GM23338 (cell line): ENCODE results near the gene TMEM222. TPM values are rescaled to one million over a fixed set of nuclear protein-coding genes. Genes with fewer than 3 reads are reported as not detected.

Source experiments
- ATAC-seq: fragments of 200-7000 bp; cut with Tn5 transposase; 3 replicates; pipeline ENCODE4 v1.9.1; 2020
- DNase-seq: peaks from one replicate; pipeline ENCODE4 v3.0.0-alpha.2; 2015; ENCODE audit warnings: low spot score
- H2AFZ ChIP-seq: fragments of 200-600 bp; sonication (generic); 2 replicates; pipeline ENCODE4 v1.8.0; 2016; ENCODE audit warnings: antibody characterized with exemption, mild to moderate bottlenecking, moderate library complexity
- H3F3A ChIP-seq: fragments of 200-600 bp; sonication (generic); replicated peaks from 2 replicates; pipeline ENCODE4 v1.8.0; 2017; ENCODE audit warnings: antibody characterized with exemption, mixed run types, low read depth
- H3K27ac ChIP-seq: fragments of 200-600 bp; sonication (generic); 2 replicates; pipeline ENCODE4 v1.6.1; 2016; ENCODE audit warnings: low read depth
- H3K27me3 ChIP-seq: fragments of 200-600 bp; sonication (generic); 2 replicates; pipeline ENCODE4 v1.8.0; 2016; ENCODE audit warnings: mild to moderate bottlenecking, mixed run types, moderate library complexity; ENCODE audit not compliant: insufficient read depth
- H3K36me3 ChIP-seq: fragments of 200-600 bp; sonication (generic); 2 replicates; pipeline ENCODE4 v1.8.0; 2016; ENCODE audit warnings: mild to moderate bottlenecking; ENCODE audit not compliant: insufficient read depth
- H3K4me1 ChIP-seq: fragments of 200-600 bp; sonication (generic); 2 replicates; pipeline ENCODE4 v1.8.0; 2016; ENCODE audit warnings: mild to moderate bottlenecking, moderate library complexity; ENCODE audit not compliant: insufficient read depth
- H3K4me2 ChIP-seq: fragments of 200-600 bp; sonication (generic); 2 replicates; pipeline ENCODE4 v1.7.1; 2017; ENCODE audit warnings: mixed run types
- H3K4me3 ChIP-seq: fragments of 200-600 bp; sonication (generic); 2 replicates; pipeline ENCODE4 v1.6.1; 2016; ENCODE audit warnings: mixed run types
- H3K79me2 ChIP-seq: fragments of 200-600 bp; sonication (generic); replicated peaks from 2 replicates; pipeline ENCODE4 v1.8.0; 2017; ENCODE audit warnings: mild to moderate bottlenecking; ENCODE audit not compliant: insufficient read depth
- H3K9me2 ChIP-seq: fragments of 200-600 bp; sonication (generic); 2 replicates; pipeline ENCODE4 v1.8.0; 2017; ENCODE audit not compliant: insufficient read depth
- H4K20me1 ChIP-seq: fragments of 200-600 bp; sonication (generic); replicated peaks from 2 replicates; pipeline ENCODE4 v1.8.0; 2017; ENCODE audit warnings: mild to moderate bottlenecking; ENCODE audit not compliant: insufficient read depth
- H3K27ac Mint-ChIP-seq: 2 replicates; pipeline ENCODE4 v1.8.0; 2020; ENCODE audit warnings: inconsistent platforms, mild to moderate bottlenecking, moderate library complexity, mixed read lengths
- H3K27me3 Mint-ChIP-seq: 3 replicates; pipeline ENCODE4 v1.8.0; 2022; ENCODE audit warnings: low read depth, mild to moderate bottlenecking, moderate library complexity, mixed read lengths, inconsistent platforms; ENCODE audit not compliant: insufficient read depth, poor library complexity
- H3K36me3 Mint-ChIP-seq: 3 replicates; pipeline ENCODE4 v1.8.0; 2021; ENCODE audit warnings: low read depth, mild to moderate bottlenecking, inconsistent platforms, moderate library complexity, mixed read lengths
- H3K4me1 Mint-ChIP-seq: 3 replicates; pipeline ENCODE4 v1.8.0; 2020; ENCODE audit warnings: mild to moderate bottlenecking, inconsistent platforms, mixed read lengths
- H3K4me3 Mint-ChIP-seq: 3 replicates; pipeline ENCODE4 v1.8.0; 2021; ENCODE audit warnings: moderate library complexity, mild to moderate bottlenecking, inconsistent platforms, mixed read lengths
- H3K9me3 Mint-ChIP-seq: 3 replicates; pipeline ENCODE4 v1.8.0; 2020; ENCODE audit warnings: moderate library complexity, mild to moderate bottlenecking, inconsistent platforms, mixed read lengths
- CTCF ChIP-seq, 2 experiments: fragments of 200-600 bp in 1 of 2; sonication (generic) in 1 of 2; conservative IDR thresholded peaks; 2 replicates each; pipeline versions ENCODE4 v1.5.1 to v1.6.1; 2016 to 2017; ENCODE audit warnings: antibody characterized with exemption in 2 of 2, low read depth in 2 of 2, mild to moderate bottlenecking in 2 of 2, moderate library complexity in 1 of 2
- EZH2 ChIP-seq: fragments of 200-600 bp; sonication (generic); IDR thresholded peaks from one replicate; pipeline ENCODE4 v1.8.0; 2017; ENCODE audit warnings: antibody characterized with exemption, mild to moderate bottlenecking, low read depth; ENCODE audit not compliant: unreplicated experiment
- JUNB ChIP-seq: IDR thresholded peaks from one replicate; pipeline ENCODE4 v1.6.1; 2016; ENCODE audit warnings: antibody characterized with exemption; ENCODE audit not compliant: unreplicated experiment
- NANOG ChIP-seq: IDR thresholded peaks from 2 replicates; pipeline ENCODE4 v1.6.1; 2016; ENCODE audit warnings: antibody characterized with exemption, borderline replicate concordance
- STAT1 ChIP-seq: IDR thresholded peaks from one replicate; pipeline ENCODE4 v1.6.1; 2016; ENCODE audit warnings: antibody characterized with exemption; ENCODE audit not compliant: unreplicated experiment
- ZNF114 ChIP-seq: fragments of 250-450 bp; sonication (Bioruptor Pico); IDR thresholded peaks from 2 replicates; pipeline ENCODE4 v1.5.0; 2020; ENCODE audit warnings: mild to moderate bottlenecking, moderate library complexity
- polyA plus RNA-seq: library from polyadenylated mRNA; unstranded; fragments of >200 nt; fragmentation: Nextera tagmentation; extraction: Ambion mirVana; gene quantifications from 2 replicates; pipeline ENCODE4 v1.2.1, GENCODE V29; 2016
- total RNA-seq: library from RNA; depleted of rRNA; stranded (reverse); fragments of >200 nt; shearing (Covaris generic); gene quantifications from 2 replicates; pipeline ENCODE4 v1.2.3, GENCODE V29; 2014

TMEM222 gene
- total and polyA plus RNA-seq, 2 experiments from 2014 or later: 17.8 to 22.6 TPM

- Histone ChIP-seq H3K36me3 (no peaks in the 10 kb centered on the region), H3K4me2 (peak overlapping the region; percentile 64; the same call in 1 of the 2 replicates), H3K4me3 (no peak overlapping the region), H3K27me3 (no peaks in the 10 kb centered on the region), H3K9me2 (no peaks in the 10 kb centered on the region), H3K27ac (no peak overlapping the region), H3K4me1 (peaks cover 20% of the 10 kb centered on the region; the same call in 1 of the 2 replicates), H2AFZ (no peak overlapping the region), H3K79me2 (peaks cover 7% of the 10 kb centered on the region), H4K20me1 (no peaks in the 10 kb centered on the region; the same call in 1 of the 2 replicates), H3F3A (0 out of 2 replicates have a peak, but pooled peaks cover 5% of the 10 kb centered on the region)
- no peaks in the 10 kb centered on the region; the same call in 2 of the 3 replicates for H3K9me3 Mint-ChIP-seq
- DNase-seq (no peak), ATAC-seq (no peak)
- peak overlapping the region; percentile 37; the same call in 1 of the 3 replicates for H3K4me3 Mint-ChIP-seq
- peaks cover 37% of the 10 kb centered on the region for H3K4me1 Mint-ChIP-seq
- peaks cover 9% of the 10 kb centered on the region for H3K36me3 Mint-ChIP-seq
- H3K27me3 Mint-ChIP-seq: peaks cover 14% of the 10 kb centered on the region
- TF ChIP-seq EZH2 (no peak), JUNB (no peak), NANOG (no peak)
- peak overlapping the region; percentile 46; the same call in 1 of the 2 replicates for H3K27ac Mint-ChIP-seq
These were observed 21.7 kb downstream of the TMEM222 start for GRCh38 chr1:27343639-27344025.

GRCh38 chr1:27345272-27345671 is 23.3 kb downstream of the TMEM222 start:
- no peak for ATAC-seq
- H3K27me3 Mint-ChIP-seq: peaks cover 21% of the 10 kb centered on the region
- no peak overlapping the region for H3K27ac ChIP-seq

GRCh38 chr1:27346357-27346756 is 24.4 kb downstream of the TMEM222 start:
- H3K4me1 Mint-ChIP-seq: peaks cover 27% of the 10 kb centered on the region
- peaks cover 12% of the 10 kb centered on the region; the same call in 1 of the 2 replicates for H3F3A ChIP-seq
- DNase-seq (no peak), ATAC-seq (no peak)
- H2AFZ ChIP-seq: no peak overlapping the region
- H3K27ac ChIP-seq: no peak overlapping the region
- no peak overlapping the region for H3K4me3 Mint-ChIP-seq
- H3K4me2 ChIP-seq: no peak overlapping the region
- peaks cover 8% of the 10 kb centered on the region; the same call in 1 of the 2 replicates for H3K27me3 ChIP-seq
- H3K4me1 ChIP-seq: peaks cover 18% of the 10 kb centered on the region; the same call in 1 of the 2 replicates
- no peaks in the 10 kb centered on the region for H3K9me2 ChIP-seq
- no peak overlapping the region for H3K27ac Mint-ChIP-seq
- H3K79me2 ChIP-seq: peaks cover 7% of the 10 kb centered on the region
- no peaks in the 10 kb centered on the region; the same call in 1 of the 2 replicates for H4K20me1 ChIP-seq
- no peak overlapping the region for H3K4me3 ChIP-seq
- no peak for TF ChIP-seq EZH2
- TF ChIP-seq STAT1: no peak
- TF ChIP-seq JUNB: no peak
- H3K36me3 ChIP-seq: no peaks in the 10 kb centered on the region
- H3K27me3 Mint-ChIP-seq: peaks cover 27% of the 10 kb centered on the region
- peaks cover 9% of the 10 kb centered on the region for H3K36me3 Mint-ChIP-seq
- no peaks in the 10 kb centered on the region; the same call in 1 of the 3 replicates for H3K9me3 Mint-ChIP-seq

More at GRCh38 chr1:27345272-27345671, 23.3 kb downstream of the TMEM222 start:
- H3K4me1 Mint-ChIP-seq: peaks cover 32% of the 10 kb centered on the region
- DNase-seq: no peak
- peaks cover 9% of the 10 kb centered on the region for H3K36me3 Mint-ChIP-seq
- no peak overlapping the region for H2AFZ ChIP-seq
- TF ChIP-seq ZNF114 (CRISPR knock-in tag) (no peak), CTCF (conservative IDR thresholded peaks at IDR 0.05; ENCODE audit: low read depth in 2 of 2) (no peak)
- H3K4me3 Mint-ChIP-seq: no peak overlapping the region
- no peaks in the 10 kb centered on the region for H3K9me2 ChIP-seq
- H3K79me2 ChIP-seq: peaks cover 7% of the 10 kb centered on the region
- H3K27ac Mint-ChIP-seq: no peak overlapping the region
- no peaks in the 10 kb centered on the region for H3K36me3 ChIP-seq
- H4K20me1 ChIP-seq: no peaks in the 10 kb centered on the region; the same call in 1 of the 2 replicates
- H3K9me3 Mint-ChIP-seq: no peaks in the 10 kb centered on the region; the same call in 2 of the 3 replicates
- no peak overlapping the region for H3K4me3 ChIP-seq
- H3K4me1 ChIP-seq: peaks cover 18% of the 10 kb centered on the region; the same call in 1 of the 2 replicates
- peaks cover 12% of the 10 kb centered on the region; the same call in 1 of the 2 replicates for H3F3A ChIP-seq
- no peak overlapping the region for H3K4me2 ChIP-seq
- H3K27me3 ChIP-seq: peaks cover 4% of the 10 kb centered on the region; the same call in 1 of the 2 replicates
